Peyer's patch (tissue), 4 donors: Measurements from ENCODE around the gene ADPRS. TPM values are rescaled to one million over a fixed set of nuclear protein-coding genes. Genes with fewer than 3 reads are reported as not detected.

ENCODE experiments used
- DNase-seq, 3 donors: peaks; one replicate each; pipeline ENCODE4 v3.0.0-alpha.2; 2017 to 2019
- H3K27ac ChIP-seq, 4 donors: fragments of 200-600 bp; sonication (generic); one replicate each; pipeline ENCODE4 v1.5.1; 2016 to 2019
- H3K27me3 ChIP-seq, 2 donors: fragments of 200-600 bp; sonication (generic); one replicate each; pipeline ENCODE4 v1.5.1; 2019
- H3K36me3 ChIP-seq, 3 donors: fragments of 200-600 bp; sonication (generic); one replicate each; pipeline ENCODE4 v1.5.1; 2016 to 2019
- H3K4me1 ChIP-seq, 4 donors: fragments of 200-600 bp; sonication (generic); one replicate each; pipeline ENCODE4 v1.5.1; 2016 to 2019
- H3K4me3 ChIP-seq, 4 donors: fragments of 200-600 bp; sonication (generic); 1 replicate in 3 of 4; 2 replicates in 1 of 4; pipeline ENCODE4 v1.5.1; 2016 to 2019; ENCODE audit warnings: mild to moderate bottlenecking in 1 of 4
- H3K9me3 ChIP-seq, 4 donors: fragments of 200-600 bp; sonication (generic); one replicate each; pipeline ENCODE4 v1.5.1; 2016 to 2019; ENCODE audit warnings: mild to moderate bottlenecking in 1 of 4
- CTCF ChIP-seq, 6 experiments: fragments of 450-650 bp in 4 of 6; fragments of 200-600 bp in 2 of 6; sonication (generic) in 1 of 6; IDR thresholded peaks; one replicate each; pipeline ENCODE4 v1.5.1; 2017 to 2019; ENCODE audit warnings: antibody characterized with exemption in 6 of 6, mild to moderate bottlenecking in 3 of 6, moderate library complexity in 1 of 6
- POLR2A ChIP-seq, 2 donors: fragments of 450-650 bp; IDR thresholded peaks; one replicate each; pipeline ENCODE4 v1.5.1; 2017; ENCODE audit warnings: antibody characterized with exemption in 2 of 2, mild to moderate bottlenecking in 2 of 2, moderate library complexity in 2 of 2
- total RNA-seq, 4 donors: library from RNA; depleted of rRNA; stranded (reverse); fragments of >200 nt; gene quantifications; one replicate each; pipeline ENCODE4 v1.1.0, GENCODE V29; 2016

The ADPRS gene
- total RNA-seq, 4 donors from 2014 or later: 16.5 to 50.0 (median 30.8) TPM

GRCh38 chr1:36143424-36143823 lies 54.7 kb downstream of the ADPRS start:
- Histone ChIP-seq H3K4me1 (peaks cover 0 to 9% (median 2%) of the 10 kb centered on the region in 4 donors), H3K27ac (no peak overlapping the region), H3K9me3 (no peaks in the 10 kb centered on the region), H3K36me3 (peaks cover 0 to 18% (median 0%) of the 10 kb centered on the region in 3 donors), H3K27me3 (no peaks in the 10 kb centered on the region), H3K4me3 (no peak overlapping the region)
- DNase-seq: no peak
- TF ChIP-seq POLR2A (IDR thresholded peaks at IDR 0.05) (no peak), CTCF (IDR thresholded peaks at IDR 0.05) (no peak)

Other genes starting within 250 kb of the ADPRS start
- 10 to 100 TPM; 27.0 to 39.7 (median 31.7) TPM for gene AGO1, start 205.7 kb upstream of the ADPRS start, total RNA-seq
- gene AGO3, start 157.8 kb upstream of the ADPRS start, total RNA-seq: 10 to 100 TPM; 12.1 to 33.0 (median 18.6) TPM
- gene TEKT2, start 4.8 kb upstream of the ADPRS start, total RNA-seq: not detected
- gene COL8A2, start 36.3 kb downstream of the ADPRS start, total RNA-seq: 1 to 10 TPM in 3 of 4 donors, under 1 TPM in 1; 0.83 to 1.3 (median 1.1) TPM
- gene TRAPPC3, start 60.6 kb downstream of the ADPRS start, total RNA-seq: 100 to 1,000 TPM in 1 of 4 donors, 10 to 100 TPM in 3; 56.2 to 113 (median 73.7) TPM
- 10 to 100 TPM; 38.2 to 62.7 (median 46.4) TPM for gene MAP7D1, start 67.3 kb downstream of the ADPRS start, total RNA-seq
- 10 to 100 TPM; 49.5 to 99.0 (median 64.4) TPM for gene THRAP3, start 135.6 kb downstream of the ADPRS start, total RNA-seq
- 10 to 100 TPM; 20.6 to 75.9 (median 24.8) TPM for gene SH3D21, start 217.5 kb downstream of the ADPRS start, total RNA-seq
- gene EVA1B, start 234.8 kb downstream of the ADPRS start, total RNA-seq: 10 to 100 TPM in 2 of 4 donors, 1 to 10 TPM in 2; 4.4 to 19.0 (median 11.4) TPM